ENCODE measurements around the gene SPOCK1.

SPOCK1 gene

DNA sequence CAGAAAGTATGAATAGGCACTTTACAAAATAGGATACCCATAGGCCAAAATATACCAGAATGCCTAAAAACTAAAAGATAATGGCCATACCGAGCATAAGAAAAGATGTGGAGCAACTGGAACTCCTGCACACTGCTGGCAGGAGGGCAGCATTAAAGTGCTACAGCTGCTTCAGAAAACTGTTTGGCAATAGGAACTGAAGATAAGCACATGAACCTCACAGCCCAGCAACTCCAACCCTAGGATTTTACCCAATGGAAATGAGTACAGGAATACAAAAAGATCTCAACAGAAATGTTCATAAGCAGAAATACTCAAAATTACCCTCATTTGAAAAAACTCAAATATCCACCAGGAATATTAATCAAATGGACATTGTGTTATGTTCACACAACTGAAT lies 209.3 kb downstream of the SPOCK1 start:
- TF ChIP-seq, protein P1, sequence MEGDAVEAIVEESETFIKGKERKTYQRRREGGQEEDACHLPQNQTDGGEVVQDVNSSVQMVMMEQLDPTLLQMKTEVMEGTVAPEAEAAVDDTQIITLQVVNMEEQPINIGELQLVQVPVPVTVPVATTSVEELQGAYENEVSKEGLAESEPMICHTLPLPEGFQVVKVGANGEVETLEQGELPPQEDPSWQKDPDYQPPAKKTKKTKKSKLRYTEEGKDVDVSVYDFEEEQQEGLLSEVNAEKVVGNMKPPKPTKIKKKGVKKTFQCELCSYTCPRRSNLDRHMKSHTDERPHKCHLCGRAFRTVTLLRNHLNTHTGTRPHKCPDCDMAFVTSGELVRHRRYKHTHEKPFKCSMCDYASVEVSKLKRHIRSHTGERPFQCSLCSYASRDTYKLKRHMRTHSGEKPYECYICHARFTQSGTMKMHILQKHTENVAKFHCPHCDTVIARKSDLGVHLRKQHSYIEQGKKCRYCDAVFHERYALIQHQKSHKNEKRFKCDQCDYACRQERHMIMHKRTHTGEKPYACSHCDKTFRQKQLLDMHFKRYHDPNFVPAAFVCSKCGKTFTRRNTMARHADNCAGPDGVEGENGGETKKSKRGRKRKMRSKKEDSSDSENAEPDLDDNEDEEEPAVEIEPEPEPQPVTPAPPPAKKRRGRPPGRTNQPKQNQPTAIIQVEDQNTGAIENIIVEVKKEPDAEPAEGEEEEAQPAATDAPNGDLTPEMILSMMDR (IDR thresholded peaks at IDR 0.05; ENCODE audit: insufficient read depth, low read length, missing control alignments), result no peak
- POLR2A ChIA-PET, result no interaction called here
- H3K4me3 ChIP-seq (ENCODE audit: low read depth, low read length), result no peak overlapping the region
- DNase-seq (ENCODE audit: low read depth, low spot score), result no peak
- CTCF ChIA-PET, result no interaction called here

DNA sequence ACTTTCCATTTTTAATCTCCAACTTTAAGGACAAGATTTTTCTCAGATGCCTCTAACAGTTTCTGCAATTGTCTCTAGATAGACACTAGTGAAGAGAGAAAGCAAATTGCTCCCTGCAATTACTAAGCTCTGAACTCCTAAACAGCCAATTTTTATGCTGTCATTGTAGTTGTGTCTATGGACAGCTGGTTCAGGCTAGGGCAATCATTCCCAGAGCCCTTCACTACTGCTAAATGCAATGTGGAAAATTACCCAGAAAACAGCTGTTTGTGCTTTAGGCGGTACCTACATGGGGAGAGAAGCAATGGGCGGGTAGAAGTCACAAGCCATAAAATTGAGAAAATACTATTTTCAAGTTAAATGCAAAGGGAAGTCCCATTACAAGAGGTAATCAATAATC lies 211.6 kb downstream of the SPOCK1 start:
- CTCF ChIA-PET, result interaction anchor here (1.1 kb wide), 1 partner anchor 33 kb away, joined by 3 read pairs; no protein-coding TSS in a partner anchor

DNA sequence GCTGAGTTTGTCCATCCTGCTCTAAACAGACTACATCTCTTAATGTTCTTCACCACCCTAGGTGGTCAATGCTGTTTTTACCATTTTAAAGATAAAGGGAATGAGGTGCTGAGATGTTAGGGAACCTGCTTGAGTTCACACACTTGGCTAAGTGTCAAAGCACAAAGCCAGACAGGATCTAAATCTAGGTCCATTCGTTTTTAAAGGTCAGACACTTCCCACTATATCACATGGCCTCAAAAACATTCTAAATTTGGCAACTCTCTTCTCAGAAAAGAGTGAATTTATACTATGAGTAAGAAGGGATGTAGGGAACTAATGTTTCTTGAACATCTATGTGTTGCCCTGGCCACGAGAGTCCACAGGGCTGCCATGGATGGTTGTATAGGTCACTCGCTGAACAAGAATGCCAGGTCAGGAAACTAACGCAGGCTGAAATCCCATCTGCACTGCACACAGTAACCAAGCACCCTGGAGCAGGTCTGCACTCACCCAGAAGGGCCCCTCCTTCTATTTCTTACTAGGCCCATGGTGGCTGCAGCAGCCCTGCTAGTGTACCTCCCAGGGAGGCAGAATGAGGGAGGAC lies 213.0 kb downstream of the SPOCK1 start:
- DNase-seq (ENCODE audit: low read depth, low spot score), result no peak
- ChIA-PET POLR2A (no interaction called here), CTCF (interaction anchor here (1.4 kb wide), 1 partner anchor 34 kb away, joined by 3 read pairs; no protein-coding TSS in a partner anchor)
- TF ChIP-seq, protein P1 (IDR thresholded peaks at IDR 0.05; ENCODE audit: insufficient read depth, low read length, missing control alignments), result no peak
- no peak overlapping the region for H3K4me3 ChIP-seq (ENCODE audit: low read depth, low read length)

More for the DNA sequence above, 211.6 kb downstream of the SPOCK1 start:
- POLR2A ChIA-PET, result no interaction called here
- no peak for DNase-seq (ENCODE audit: low read depth, low spot score)
- H3K4me3 ChIP-seq (ENCODE audit: low read depth, low read length), result no peak overlapping the region
- TF ChIP-seq, protein P1 (IDR thresholded peaks at IDR 0.05; ENCODE audit: insufficient read depth, low read length, missing control alignments), result no peak

DNA sequence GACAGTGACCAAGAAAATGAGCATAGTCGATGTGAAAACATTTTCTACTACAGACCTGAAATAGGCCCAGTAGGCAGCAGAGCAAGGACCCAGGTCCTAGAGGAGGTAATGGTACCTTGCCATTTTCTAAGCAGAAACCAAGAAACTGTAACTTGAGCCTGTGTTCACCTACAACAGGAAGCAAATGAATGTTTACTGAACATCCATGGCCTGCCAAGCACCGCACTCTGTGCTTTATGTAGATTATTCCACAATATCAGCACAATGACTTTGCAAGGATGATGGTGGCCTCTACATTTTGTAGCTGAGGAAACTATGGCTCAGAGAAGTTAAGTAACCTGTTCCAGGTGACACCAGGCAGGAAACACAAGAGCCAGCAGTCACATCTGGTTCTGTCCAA lies 215.3 kb downstream of the SPOCK1 start:
- no peak for DNase-seq (ENCODE audit: low read depth, low spot score)
- TF ChIP-seq, protein P1 (IDR thresholded peaks at IDR 0.05; ENCODE audit: insufficient read depth, low read length, missing control alignments), result no peak
- CTCF ChIA-PET, result interaction anchor here (1.5 kb wide), 1 partner anchor 35 kb away, joined by 3 read pairs; no protein-coding TSS in a partner anchor
- POLR2A ChIA-PET, result no interaction called here
- H3K4me3 ChIP-seq (ENCODE audit: low read depth, low read length), result no peak overlapping the region

DNA sequence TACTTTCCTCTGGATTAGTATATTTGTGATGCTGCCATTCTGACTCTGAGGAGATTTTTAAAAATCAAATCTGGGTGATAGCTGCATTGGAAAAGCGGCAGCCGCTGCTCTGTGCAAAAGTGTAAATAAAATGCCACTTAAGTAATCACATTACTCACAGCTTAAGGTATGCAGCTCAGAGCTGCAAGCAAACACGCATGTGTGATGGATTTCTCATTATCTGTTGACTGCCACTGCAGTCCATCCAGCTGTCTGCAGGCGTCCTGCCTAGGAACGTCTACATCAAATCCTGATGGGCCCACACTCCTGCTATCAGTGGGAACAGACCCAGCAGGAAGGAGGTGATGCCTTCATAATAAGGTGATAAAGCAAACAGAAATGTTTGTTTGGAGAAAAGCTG lies 216.9 kb downstream of the SPOCK1 start:
- H3K4me3 ChIP-seq (ENCODE audit: low read depth, low read length), result no peak overlapping the region
- no peak for DNase-seq (ENCODE audit: low read depth, low spot score)
- ChIA-PET POLR2A (no interaction called here), CTCF (interaction anchor here (1.0 to 2.2 kb wide), 2 partner anchors 12 to 63 kb away, joined by 3 to 8 read pairs; no protein-coding TSS in a partner anchor)
- TF ChIP-seq, protein P1 (IDR thresholded peaks at IDR 0.05; ENCODE audit: insufficient read depth, low read length, missing control alignments), result no peak

DNA sequence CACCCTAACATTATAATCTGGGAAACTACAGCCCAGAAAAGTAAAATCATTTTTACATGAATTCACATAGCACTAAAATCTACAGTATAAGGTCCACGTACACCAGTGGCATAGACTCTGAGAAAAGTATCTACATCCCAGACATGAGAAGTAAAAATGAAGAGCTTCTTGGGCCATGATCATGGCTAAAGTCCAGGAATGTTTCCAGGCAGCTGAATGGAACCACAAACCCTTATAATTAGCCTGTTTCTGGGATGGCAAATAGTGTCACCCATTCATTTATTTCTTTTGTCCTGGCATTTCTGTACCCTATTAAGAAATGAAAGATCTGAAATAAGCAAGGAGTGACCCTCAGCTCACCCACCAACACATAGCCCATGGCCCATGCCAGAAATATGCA lies 217.9 kb downstream of the SPOCK1 start:
- TF ChIP-seq, protein P1 (IDR thresholded peaks at IDR 0.05; ENCODE audit: insufficient read depth, low read length, missing control alignments), result no peak
- POLR2A ChIA-PET, result no interaction called here
- no peak overlapping the region for H3K4me3 ChIP-seq (ENCODE audit: low read depth, low read length)
- CTCF ChIA-PET, result no interaction called here
- DNase-seq (ENCODE audit: low read depth, low spot score), result no peak
